Measurements from ENCODE around the gene NSD2.

Gene NSD2

DNA sequence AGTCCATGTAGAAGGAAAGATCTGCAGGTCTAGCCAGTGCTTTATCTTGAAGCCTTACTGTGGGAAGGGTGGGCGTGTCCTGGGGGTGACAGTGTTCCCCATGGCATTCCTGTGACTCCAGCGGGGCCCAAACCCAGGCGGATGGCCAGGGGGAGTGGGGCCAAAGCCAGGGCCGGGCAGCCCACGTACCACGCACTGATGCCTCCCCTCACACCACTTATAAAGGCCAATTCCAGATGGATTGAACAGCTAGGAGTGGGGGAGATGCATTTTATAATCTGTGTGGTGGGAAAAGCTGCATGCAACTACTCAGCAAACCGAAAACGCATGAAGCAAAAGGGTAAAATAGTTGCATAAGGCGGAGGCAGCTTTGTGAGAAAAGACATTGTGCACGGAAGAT is 101.2 kb downstream of the NSD2 start:
- no peak for DNase-seq

DNA sequence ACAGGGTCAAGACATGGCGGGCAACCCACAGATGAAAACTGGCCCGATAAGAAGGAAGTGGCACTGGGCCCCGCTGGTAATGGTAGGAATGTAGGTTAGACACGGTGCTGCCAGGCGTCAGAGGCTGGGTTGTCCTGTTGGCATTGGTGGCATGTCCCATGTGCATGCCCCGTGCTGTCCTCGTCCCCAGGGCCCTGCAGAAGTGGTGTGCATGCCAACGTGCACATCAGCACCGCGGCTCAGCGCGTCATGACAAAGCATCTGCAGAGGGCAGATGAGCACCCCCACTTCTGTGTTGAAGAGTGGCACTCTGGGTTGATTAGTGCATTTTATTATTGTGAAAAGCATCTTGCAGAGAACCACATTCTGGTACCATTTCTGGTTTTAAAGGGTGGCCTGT is 102.0 kb downstream of the NSD2 start:
- DNase-seq, result no peak

DNA sequence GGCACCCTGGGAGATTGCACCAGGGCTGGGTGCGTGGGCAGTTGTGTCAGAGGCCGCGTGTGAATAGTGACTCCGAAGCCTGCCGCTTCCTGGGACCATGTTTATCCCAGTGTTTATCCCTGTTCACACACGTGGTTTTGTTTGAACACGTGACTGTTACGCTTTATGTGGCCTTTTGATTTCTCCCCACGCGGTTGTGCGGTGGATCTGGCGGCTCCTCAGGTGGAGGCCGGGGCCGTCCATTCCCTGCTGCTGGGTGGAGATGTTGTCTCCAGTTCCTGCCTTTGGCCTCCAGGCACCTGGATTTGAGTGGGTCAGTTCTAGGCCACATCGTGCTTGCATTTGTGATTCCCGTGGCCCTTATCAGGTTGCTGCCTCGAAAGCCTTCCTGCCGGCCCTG is 102.5 kb downstream of the NSD2 start:
- DNase-seq, result no peak

DNA sequence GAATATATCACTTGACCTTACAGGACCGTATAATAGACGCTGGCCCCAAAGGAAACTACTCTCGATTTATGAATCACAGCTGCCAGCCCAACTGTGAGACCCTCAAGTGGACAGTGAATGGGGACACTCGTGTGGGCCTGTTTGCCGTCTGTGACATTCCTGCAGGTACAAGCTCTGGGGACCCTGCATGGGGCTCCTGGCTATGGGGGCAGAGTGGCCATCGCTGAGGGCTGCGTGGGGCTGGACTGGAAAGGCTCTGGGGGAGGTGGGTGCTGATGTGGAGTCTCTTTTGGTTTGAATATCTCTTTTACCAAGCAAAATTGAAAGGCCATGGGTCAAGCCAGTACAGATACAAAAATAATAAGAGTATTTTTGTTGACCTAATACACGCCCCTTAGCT is 103.6 kb downstream of the NSD2 start:
- no peak for DNase-seq

DNA sequence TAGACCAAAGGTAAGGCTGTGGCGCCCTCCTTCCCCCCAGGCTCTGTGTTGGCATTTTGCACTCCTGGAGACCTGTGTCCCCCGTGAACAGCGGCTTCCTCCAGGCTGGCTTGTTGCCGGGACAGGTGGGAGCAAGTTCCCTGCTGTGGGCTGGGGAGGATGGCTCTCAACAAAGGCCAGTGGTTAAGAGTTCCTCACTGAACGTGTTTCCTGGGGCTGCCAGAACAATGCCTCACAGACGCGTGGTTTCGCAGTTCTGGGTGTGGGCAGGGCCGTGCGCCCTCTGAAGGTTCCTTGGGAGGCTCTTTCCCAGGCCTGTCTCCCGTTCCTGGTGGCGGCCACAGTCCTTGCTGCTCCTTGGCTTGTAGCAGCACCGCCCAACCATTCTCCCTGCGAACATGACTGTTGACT is 104.2 kb downstream of the NSD2 start:
- no peak for DNase-seq

DNA sequence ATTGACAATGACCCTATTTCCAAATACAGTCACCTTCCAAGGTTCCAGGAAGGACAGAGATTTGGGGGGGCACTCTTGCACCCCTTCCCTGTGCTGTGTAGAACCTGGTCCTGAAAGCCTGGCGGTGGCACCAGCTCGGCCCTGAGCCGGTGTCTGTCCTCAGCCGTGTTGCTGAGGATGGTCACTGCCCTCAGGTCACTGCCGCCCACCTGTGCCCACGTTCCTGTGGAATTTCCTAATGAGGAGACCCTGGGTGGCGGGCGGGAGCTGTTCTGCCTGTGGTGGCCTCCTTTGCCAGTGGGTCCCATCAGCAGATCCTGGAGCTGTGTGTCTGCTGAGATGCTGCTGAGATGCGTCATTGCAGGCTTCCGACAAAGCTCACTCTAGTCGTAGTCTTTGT is 104.7 kb downstream of the NSD2 start:
- DNase-seq, result no peak

DNA sequence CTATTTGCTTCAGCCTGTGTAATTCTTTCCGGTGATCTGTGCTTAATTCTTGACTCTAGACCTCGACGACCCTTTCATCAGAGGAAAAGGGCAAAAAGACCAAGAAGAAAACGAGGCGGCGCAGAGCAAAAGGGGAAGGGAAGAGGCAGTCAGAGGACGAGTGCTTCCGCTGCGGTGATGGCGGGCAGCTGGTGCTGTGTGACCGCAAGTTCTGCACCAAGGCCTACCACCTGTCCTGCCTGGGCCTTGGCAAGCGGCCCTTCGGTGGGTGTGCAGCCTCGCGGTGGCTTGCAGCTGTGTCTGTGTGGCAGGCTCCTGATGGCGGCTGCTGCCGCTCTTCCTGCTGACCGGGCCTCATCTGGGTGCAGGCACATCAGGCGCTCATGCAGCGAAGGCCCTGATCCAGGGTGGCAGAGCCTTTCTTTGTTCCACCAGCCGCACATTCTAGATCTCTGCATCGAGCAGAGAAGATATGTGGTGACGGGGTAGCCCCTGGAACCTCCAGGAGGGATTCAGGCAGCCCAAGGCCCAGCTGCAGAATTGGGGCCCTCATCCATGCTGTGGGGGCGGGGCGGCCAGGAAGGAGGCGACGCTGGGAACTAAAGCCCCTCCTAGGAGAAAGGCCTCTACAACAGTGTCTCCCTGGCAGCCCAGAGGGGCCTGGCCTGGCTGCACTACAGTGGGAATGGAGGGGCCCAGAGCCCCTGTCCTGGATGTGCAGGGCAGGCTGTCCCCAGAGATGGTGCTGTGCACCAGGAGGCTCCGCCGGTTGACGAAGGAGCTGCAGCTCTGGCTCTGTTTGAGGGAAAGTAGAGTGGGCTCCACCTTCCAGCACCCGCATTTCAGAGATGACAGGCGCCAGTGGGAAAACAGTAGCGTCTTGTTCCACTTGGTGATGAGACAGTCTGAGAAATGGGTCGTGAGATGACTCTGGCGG is 105.5 kb downstream of the NSD2 start:
- DNase-seq, result no peak

DNA sequence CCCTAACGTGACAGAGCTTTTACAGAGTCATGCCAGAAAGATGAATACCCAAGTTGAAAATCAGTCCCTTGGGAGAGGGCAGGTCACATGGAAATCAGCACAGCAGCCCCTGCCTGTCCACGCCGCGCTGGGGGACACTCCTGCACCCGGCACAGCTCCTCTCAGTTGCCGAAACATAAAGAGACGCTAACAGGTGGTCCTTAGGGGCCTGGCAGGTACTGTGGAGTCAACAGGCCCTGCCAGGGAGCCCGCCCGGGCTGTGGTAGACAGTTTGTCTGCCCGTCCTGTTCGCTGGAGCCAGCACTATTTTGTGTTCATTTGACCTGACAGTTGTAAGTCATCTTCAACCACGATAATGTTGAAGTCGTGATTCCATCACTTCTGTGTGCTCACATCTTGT is 107.0 kb downstream of the NSD2 start:
- DNase-seq, result no peak

DNA sequence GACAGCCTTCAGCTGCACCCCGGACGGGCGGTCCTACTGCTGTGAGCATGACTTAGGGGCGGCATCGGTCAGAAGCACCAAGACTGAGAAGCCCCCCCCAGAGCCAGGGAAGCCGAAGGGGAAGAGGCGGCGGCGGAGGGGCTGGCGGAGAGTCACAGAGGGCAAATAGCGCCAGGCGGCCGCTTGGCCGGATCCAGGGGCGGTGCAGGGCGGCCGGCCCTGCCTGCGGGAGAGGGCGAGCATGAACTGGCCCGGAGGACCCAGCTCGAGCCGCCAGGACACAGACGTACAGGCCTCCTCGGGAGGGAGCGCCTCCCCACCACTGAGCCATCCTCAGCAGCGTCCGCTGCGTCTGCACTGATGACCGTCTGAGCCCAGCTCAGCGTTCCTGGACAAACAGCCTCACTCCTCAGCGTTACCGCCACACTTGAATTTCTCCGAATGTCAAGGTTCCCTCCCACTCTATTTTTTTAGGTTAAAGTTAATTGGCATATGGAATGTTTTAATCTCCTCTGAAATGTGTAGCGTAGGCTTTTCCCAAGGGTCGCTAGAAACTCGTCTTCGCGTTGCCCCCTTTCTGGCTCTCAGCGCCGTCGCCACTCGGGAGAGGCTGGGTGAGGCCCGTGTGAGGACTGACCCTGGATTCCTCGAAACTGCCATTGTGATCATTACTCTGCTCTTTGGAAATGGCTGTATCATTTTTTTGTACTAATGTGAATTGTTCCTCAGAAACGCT is 107.7 kb downstream of the NSD2 start:
- DNase-seq, result no peak

DNA sequence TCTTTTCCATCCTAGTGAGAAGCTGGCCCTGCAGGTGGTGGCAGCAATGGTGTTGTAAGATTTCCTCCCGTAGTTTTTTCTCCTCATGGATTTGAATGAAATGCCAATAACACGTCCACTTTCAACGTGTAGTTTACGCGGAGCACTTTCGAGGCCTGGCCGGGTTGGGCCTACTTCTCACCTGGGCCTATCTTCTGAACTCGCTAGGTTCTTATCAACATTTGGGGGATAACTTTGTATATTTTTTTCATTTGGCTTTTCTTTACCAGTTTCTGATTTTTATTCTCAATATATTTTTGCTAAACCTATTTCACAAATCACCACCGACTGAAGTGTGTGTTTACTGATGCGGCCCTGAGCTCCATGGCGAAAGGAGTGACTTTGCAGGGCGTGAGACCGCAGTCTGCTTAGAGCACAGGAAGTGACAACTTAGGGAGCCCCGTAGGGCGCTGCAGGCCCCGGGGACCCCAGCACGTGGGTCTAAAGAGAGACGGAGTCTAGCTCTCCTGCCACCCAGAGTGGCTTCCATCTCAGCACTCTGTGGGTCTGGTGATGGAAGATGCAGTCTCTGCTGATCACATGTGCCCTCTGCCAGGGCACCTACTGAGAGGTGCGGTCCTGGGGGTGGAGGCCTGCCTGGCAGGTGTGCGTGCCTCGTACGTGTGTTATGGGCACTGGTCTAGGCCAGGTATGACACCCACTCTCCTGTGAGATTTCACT is 108.4 kb downstream of the NSD2 start:
- no peak for DNase-seq

DNA sequence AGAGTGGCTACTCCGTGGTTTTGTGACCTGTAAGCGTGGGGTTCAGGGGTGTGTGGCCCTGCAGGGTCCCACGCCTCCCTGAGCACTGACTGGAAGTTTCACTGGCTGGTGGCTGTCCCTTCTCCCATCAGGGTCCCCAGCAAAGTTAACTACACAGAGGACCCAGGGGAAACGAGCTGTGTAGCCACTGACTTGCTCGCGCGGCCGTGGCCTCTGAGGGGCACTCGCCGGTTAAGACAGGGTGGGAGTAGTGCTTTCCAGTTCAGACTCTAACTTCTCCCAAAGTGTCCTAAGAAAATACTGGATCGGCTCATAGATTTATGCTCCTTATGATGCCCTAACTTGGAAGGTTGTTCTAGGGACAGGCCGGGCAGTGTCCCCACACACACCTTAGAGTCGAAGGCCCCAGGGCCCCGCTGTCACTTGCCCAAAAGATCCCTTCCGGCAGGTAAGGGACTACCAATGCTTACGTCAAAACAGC is 109.4 kb downstream of the NSD2 start:
- no peak for DNase-seq

DNA sequence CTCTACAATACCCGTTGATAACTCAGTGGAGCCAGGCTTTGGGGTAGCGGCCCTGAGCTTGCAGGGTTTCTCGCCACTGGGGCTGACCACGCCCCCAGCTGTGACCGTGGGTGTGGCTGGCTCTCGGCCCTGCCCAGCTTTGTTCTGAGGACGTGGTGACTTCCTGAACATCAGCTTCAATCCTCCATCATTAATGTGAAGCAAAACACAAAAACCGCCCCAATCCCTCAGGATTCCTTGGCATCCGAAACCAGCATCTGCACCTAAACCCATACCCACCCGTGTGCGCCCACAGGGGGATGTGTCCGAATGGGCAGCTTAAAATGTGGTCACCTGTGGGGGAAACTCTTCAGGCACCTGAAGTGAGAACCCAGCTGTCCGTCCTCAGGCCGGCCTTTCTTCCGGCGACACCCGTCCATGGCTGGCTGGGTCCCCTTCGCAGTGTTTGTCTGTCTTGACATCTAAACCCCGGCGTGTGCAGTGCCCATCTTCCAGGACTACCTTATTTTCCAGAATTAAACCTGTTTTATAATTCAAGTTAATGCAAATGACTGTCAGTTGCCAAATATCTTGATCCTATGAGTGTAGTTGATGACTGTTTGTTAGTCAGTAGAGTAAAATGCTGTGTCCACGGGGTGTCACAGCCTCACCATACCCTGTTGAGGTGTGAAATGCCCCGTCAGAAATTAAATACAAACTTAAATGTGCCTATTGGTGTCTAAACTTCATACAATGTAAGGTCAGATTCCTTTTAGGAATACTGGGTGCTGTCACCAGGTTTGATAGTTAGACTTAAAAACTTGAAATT is 110.3 kb downstream of the NSD2 start:
- DNase-seq, result no peak

DNA sequence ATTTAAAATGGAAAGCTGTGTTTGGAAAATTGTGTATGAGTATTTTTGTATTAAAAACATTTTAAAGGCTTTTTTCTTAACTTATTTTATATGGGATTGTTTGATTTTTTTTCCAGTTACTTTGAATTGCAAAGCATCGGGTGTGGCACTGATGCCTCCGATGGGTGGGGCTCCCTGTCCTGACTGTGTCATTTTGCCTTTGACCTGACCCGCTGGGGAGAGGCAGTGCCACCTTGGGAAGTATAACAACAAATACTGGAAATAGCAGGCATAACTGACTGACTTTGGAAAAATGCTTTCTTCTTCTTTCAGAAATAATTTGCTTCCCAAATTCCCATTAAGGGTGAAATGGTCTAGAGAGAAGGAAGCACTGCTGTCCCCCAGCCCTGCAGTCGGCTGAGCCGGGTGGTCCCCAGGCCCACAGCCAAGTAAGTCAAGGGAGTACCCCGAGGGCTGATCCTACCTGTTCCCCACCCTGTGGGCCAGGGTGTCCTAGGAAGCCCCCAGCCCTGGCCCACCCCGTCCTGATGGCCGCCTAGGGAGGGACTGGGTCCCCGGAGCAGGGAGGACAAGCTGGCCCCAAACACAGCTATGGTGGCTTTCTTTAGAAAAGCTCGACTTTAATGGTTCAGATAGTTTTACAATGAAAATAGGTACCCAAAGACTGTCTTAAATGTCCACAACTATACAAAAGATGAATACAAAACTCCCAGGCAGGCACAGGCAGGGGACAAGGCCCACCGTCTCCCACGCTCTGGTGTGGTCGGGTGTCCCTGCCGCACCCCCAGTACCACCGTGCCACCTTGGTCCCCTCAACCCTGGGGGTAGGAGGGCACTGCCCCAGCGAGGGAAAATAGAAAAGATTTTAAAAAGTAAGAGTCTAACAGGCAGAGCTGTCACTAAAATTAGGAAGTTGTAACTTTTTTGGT is 111.2 kb downstream of the NSD2 start:
- DNase-seq, result no peak

DNA sequence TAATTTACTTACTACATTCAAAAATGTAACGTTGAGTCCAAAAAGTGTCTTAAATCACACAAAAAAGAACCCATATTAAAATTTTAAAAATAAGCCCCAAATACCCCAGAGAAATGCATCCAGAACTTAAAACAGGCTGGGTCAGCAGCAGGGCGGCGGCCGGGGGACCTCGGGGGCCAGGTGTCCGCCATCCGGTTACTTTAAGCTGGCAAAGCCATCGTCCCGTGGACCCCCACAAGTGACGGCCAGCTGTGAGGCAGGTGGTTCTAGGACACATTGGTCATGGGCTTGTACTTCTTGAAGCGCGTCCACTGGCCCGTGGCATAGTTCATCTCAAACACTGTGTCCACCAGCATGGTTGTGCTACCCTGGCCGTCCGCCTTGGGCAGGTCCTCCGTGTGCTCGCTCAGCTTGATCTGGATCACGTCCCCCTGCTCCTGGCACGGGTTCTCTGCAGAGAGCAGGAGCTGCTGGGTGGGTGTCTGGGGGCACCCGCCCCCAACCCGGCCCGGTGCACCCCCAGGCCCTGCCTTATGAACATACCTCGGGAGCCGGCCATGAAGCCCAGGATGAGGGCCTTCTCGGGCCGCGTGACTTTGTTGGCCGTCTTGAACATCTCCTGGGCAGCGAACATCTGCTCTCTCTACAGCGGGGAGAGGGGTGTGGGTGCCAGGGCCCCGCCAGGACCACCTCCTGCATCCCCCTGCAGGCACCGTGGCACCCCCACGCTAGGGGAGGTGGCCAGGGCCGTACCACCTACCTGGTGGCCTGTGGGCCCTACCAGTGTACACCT is 112.1 kb downstream of the NSD2 start:
- no peak for DNase-seq

DNA sequence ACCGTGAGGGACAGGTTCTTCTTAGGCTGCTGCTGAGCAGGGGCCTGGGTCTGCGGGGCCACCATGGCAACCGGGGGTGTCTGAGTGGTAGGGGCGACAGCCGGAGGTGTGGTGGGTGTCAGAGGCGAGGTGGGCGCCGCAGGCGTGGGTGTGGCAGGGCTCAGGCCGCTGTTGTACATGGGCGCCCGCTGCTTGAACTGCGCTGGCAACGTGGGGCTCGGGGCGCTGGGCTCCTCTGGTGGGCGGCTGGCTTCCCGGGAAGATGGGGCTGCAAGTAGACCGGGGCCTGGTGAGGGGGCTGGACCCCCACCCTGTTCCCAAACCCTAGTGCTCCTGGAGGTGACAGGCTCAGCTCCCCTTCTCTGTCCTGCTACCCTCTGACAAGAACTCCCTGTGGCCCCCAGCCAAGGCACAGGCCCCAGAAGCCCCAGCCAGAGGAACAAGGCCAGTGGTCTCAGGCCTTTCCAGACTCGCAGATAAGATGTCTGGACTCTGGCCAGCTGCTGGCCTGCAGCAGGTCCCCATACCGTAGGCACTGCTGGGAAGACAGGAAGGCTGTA is 112.7 kb downstream of the NSD2 start:
- no peak for DNase-seq

DNA sequence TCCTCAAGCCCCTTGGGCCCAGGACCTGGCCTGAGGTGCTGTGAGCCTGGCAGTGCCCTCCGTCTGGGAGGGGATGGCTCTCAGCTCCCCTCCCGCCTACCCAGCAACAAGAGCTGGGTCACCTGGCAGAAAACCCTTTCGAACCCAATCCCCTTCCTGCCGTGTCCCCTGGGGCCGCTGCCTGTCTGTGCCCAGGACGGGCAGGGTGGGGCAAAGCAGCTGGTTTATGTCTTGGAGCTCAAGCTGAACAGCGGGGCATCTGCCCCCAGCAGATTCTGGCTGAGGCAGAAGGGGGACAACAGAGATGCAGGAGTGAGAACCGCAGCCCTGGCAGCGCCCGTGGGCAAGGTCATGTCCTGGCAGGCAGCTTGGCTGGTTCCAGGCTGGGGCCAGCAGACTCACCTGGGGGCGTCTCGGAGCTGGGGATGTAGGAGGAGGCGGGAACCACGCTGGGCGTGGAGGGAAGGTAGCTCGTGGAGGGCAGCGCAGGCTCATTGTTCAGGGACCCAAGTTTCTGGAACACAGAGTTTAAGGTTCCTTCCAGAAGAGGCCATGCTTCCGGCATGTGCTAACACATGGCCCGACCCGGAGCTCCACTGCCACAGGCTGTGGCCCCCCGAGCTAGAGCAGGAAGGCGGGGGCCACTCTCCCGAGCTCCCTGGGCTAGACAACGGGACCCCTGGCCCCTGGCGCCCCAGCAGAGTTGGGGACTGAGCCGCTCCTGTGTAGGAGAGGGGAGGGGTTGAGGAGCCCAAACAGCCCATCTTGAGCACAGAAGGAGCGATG is 113.4 kb downstream of the NSD2 start:
- DNase-seq, result no peak

DNA sequence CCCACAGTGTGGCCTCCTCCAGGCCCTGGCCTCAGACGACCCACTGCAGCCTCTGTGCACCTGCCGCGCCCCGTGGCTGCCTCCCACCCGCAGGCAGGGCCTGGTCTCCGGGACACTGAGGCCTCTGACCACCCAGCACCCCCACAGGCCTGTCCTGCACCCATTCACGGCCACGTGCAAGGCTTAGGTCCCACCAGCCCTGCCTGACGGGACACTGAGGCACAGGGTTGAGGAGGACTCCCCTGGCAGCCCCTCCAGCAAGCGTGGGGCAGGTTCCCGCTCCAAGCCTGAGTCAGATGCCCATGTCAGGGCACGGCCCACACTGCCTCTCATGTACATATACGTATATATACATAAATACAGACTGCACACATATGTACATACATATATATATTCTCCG is 114.1 kb downstream of the NSD2 start:
- no peak for DNase-seq

DNA sequence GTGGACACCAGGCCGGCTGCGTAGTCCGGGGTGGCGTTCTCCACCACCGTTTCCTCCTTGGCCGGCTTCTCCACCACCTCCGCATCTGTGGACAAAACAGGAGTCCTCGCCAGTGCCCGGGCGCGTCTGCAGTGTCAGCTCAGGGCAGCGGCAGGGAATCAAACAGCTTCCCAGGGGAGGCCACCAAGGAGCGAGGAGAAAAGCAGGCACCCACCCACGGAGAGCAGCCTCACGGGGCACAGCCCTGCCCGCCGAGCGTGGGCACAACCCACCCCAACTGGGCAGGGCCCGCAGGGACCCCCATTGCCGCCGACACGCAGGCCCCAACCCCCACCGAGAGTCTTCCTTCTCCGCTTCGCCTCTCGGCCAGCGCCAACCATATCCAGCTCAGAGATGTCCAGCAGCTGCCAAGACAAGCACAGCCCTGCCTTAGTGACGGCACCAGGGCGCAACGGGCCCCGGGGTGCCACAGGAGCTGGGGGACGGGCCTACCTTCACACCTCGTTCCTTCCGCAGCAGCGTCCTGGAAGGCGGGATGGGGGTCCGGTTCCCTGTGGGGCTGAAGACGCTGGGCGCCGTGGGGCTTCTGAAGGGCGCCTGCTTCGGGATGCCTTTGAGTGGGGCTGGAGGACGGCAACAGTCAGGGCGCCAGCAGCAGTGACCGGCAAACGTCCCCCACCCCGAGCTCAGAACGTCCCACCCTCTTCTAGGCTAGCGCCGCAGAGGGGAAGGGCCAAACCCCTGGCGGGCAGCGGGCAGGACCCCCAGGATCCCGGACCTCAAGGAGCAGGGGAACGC is 114.8 kb downstream of the NSD2 start:
- no peak for DNase-seq

Data from NCI-H1105 treated with DMSO at 0.1 percent for 48 hours (cell line).